HG03565 (cell line): ENCODE data around the gene OPN4.

ENCODE experiments used
- ATAC-seq: cut with Tn5 transposase; IDR thresholded peaks from one replicate; pipeline ENCODE4 v1.9.1; 2021; ENCODE audit warnings: mild to moderate bottlenecking, moderate library complexity; ENCODE audit not compliant: unreplicated experiment

OPN4 gene

DNA sequence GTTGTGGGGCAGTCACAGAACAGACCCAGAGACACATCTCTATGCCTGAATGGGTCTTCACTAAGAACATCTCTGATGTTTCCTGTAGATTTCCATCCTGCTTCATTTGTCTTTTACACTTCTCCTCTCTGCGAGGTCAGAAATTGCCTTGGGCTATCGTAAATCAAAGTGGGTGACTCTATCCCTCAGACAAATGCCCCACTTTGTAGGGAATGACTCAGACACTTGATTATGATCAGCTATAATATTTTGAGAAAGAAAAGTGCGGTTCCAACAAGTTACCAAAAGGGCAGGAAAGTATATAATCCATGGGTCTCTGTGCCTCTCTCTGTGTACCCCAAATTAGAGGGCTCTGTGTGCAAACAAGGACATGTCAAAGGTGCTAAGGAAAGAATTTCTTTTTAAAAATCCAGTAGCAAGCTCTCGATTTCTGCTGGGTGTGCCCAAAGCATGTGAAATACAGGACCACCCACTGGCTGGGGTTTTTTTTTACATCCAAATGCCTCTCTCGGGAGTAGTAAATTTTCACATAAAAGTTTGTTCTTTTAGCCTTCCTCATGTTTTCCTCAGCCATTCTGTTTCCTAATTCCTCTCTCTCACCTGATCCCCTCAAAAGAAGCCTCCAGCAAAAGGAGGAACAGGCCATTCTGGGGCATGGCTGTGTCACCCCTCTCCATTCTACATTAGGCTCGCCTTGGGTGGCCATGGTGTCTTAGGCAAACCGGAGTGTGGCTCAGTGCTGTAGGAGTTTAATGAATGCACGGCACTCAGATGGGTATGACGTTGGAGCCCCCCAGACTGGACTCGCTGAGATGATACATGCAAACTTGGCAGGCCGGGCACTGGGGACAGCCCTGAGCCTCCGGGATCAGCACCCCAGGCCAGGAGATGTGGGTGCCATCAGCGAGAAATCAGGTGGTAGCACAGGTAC is 6.3 kb upstream of the OPN4 start:
- no peak for ATAC-seq

DNA sequence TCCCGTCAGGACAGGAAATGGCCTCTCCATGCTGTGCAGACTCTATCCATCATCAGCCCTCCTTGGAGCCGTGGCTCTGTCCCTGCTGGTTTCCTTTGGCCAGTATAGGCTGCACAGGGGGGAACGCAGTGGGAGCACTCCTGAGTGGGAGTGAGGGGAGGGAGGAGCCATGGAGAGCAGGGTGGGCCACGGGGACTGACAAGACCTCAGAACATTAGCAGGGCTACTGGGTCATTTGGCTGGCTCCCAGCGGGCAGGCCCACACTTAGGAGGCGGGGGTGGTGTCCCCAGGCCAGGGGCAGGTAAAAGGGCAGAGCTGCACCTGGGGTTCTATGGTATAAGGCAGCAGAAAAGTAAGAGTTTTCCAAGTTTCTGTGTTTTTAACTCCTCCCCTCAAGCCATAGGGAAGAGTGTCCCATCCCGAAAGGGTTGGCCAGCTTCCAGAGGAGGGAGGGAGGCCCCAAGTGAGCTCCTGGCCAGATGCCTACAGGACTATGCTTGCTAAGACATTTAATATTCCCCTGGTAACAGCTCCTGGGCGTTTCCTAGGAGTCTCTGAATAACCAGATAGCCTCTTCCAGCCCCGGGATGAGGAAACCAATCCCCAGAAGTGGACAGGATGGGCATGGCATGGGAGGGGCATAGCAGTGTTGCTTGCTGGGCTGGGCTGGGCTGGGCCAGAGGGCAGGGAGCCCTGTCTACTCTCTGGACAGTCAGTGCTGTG is 5.5 kb upstream of the OPN4 start:
- ATAC-seq, result no peak

DNA sequence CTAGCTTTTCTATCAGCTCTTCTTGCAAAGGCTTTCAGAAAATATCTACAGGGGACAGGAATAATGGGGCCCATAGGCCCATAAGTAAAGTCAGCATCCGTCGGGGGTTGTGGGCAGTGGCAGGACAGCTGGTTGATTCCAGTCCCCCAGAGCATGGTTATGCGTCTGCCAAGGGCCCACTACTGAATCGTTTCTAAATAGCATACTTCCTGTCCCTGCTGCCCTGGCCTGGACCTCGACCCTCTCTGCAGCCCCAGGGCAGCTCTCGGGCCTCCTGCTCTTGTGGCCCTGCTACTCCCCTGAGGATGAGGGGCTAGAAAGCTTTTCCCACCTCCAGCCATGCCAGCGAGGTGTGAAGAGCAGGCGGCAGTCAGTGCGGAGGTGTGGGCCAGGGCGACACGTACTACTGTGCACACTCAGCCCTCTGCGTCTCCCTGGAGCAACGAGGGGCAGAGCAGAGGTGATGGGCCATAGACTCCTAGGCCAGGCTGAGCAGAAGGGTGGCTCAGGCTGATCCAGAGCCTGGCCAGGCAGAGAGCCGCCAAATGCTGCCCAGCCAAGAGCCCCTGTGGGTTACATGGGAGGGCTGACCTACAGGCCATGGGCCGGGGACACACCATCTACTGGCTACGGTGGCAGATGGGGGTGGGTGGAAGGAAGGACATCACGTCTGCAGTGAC is 4.7 kb upstream of the OPN4 start:
- ATAC-seq, result no peak

DNA sequence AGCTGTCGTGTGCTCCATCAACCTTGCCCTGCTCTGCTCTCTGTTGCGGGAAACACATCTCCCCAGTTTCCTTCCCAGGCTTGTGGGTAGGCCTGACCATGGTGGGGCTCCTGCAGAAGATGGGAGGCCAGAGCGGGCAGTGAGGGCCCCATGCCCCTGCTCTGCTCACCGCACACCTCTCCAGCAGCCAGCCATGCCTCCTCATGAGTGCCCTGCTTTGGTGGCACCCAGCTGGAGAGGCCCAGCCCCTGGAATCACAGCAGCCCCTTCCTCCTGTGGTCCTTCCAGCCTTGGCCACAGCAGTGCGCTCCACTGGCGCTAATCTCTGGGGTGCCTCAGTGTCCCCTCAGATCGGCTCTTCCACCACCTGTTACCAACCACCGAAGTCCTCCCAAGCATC is 4.2 kb upstream of the OPN4 start:
- ATAC-seq, result no peak

DNA sequence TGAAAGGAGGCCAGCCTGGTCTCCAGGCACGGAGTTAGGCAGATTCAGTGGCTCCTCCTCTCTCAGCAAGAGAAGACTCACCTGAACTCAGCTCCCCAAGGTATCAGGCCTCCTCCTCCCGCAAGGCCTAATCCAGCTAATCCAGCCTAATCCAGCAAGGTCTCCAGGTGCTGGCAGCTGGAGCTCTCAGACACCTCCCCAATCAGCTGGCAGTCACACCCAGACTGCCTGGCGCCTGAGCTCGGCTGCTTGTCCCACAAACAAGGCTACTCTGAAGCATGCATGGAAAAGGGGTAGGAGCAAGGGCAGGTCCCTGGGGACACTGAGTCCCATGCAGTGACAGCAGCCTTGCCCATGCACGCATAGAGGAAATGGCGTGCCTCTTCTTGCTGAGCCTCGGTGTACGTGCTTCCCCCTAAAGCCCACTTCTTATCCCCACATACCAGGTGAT is 3.3 kb upstream of the OPN4 start:
- ATAC-seq, result no peak

DNA sequence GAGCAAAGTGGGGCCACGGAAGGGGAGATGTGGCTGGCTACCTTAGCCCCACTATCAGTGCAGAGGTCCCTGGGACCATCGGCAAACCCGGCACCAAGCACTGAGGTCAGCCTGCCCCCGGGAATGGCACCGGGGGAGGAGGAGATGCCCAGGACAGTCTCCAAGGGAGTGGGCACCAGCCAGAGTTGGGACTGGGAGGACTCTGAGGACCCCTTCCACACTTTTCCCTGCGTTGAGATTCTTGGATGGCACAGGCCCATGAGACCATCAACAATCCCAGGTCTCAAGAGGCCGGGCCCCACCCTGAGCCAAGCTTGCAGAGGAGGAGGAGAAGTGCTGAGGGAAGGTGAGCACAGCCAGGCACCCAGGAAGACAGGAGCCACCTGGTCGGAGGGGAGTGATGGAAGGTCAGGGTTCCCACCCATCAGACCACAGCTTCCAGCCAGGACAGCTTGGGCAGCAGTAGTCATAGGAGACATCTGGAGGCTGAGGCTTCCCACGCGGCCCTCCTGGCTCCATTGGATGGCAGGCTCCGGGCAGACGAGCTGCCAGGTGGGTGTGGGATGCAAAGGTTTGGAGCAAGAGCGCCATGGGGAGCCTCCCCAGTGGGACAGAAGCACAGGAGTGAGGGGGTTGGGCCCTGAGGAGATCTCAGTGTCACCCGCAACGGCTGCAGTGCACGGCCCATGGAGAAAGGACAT is 2.6 kb upstream of the OPN4 start:
- ATAC-seq, result no peak

DNA sequence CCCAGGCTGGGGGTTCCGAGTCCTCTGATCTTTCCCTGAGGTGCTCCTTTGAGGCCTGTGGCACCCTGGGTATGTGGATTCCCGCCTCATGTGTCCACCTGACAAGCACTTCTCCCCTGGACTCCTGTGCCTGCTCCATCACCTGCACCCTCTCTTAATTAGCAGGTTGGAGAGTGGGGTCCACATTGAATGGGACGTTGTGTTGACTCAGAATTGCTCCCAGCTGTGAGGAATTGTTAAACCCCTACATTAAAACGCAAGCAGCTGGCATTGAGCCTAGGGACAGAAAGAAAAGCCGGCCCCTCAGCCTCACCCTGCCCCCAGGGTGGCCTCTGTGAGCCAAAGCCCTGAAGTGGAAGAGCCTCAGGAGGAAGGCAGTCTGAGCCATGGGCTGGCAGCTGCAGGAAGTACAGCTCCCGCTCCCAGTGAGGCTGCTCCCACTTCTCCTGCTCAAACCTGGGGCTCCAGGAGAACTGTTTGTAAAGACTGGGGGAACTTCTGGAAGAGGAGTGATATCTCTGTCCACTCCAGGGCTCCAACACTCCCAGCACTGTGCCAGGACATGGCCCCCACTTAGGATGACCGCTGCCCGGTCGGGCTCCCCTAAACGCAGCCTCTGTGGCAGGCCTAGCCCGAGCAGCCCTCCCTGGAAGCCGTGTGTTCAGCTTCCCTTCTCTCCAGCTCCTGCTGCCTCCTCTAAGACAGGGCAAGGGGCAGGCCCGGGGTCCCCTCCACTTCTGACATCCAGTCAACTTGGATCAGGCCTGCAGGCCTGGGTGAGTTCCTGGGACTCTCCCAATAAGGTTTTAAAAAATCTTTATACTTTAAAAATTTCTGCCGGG is 1.8 kb upstream of the OPN4 start:
- no peak for ATAC-seq

DNA sequence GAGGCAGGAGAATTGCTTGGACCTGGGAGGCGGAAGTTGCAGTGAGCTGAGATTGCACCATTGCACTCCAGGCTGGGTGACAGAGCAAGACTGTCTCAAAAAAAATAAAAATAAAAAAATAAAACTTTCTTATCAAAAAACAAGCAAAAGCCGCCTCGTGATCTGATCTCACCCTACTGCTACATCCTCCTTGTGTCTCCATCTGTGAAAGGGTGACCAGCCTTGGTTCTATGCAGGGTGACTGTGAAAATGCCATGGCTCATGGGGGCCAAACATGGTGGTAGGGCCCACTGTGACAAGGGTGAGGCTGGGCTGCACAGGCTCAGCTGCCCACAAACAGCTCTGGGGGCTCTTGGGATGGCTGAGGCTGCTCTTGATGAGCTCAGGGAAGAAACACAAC is 968 bp upstream of the OPN4 start:
- ATAC-seq, result no peak

DNA sequence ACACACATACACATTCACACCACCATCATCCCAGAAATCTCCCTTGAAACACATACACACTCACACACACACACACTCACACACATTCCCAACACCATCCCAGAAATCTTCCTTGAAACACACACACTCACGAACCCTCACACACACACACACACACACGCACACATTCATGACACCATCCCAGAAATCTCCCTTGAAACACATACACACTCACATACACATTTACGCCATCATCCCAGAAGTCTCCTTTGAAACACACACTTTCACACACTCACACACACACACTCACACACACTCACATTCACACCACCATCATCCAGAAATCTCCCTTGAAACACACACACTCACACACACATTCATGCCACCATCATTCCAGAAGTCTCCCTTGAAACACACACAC is 360 bp upstream of the OPN4 start:
- ATAC-seq, result no peak

DNA sequence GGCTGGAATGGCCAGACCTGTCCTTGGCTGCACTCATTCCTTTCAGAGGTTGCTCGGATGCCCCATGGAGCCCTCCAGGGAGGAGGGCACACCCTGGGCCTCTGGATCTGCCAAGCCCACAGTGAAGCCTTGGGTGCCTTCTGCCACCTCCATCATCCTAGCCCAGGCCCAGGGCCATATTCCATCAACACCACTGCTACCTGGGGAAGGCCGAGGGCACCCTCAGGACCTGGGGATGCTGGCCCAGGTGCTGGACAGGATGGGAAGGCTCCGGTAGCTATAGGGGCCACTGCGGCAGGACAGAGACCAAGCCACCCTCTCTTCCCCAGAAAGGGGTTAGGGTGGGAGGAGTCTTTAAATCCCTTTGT is 810 bp downstream of the OPN4 start:
- no peak for ATAC-seq

DNA sequence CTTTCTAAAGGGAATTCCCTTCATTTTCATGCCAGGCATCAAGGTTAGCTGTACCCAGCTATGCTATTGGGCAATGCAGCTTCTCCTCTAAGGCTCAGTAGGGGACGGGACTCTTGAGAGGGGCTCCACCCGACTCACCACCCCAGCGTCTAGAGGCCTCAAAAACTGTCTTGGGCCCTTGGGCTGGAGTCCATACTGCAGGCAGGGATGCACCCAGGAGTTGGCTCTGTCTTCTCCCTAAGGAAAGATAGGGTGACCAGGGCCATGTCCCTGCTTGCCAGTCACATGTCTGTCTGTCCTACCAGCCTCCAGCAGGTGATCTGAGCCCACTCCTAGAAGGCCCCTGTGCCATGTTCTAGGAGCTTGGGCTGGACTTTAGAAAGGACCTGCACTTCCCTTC is 1.2 kb downstream of the OPN4 start:
- no peak for ATAC-seq

DNA sequence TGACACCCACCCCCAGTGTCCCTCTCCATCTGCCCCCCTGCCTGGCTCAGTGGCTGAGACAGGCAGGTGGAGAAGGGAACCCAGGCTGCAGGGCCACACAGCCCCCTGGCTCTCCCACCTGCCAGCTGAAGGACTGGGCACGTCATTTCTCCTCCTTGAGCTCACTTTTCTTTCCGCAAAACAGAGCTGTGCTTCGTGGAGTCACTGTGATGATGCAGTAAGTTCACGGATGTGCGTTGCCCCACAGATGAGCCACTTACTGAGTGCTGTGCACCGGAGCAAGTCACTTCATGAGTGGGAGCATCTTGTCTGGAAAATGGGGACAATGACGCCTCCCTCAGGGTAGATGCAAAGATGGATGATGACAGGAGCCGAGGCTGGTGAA is 2.7 kb downstream of the OPN4 start:
- no peak for ATAC-seq

DNA sequence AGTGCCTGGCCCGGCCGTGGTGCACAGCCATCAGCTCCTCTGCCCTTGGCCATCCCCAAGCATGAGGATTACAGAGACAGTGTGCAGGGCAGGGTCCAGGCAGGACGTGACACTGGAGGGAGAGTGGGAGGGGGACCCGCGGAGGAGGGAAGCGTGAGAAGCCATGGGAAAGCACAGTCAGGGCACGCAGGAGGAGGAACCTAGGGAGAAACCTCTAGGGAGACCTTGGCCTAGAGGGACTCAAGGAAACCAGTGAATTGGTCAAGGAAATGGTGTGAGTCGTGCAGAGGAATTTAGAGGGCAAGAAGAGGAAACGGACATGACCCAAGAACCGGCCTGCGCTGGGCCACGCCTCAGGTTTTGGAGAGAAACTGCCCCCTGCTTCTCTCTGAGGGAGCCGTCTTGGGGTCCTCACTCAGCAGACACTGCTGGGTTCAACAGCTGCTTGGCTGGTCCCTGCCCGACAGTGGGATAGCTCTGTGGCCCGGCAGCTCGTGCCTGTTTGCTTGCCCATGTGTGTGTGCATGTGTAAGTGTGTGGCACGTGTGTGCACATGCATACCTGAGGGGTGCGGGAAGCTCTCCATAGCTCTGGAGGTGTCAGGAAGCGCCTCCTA is 3.2 kb downstream of the OPN4 start:
- ATAC-seq, result no peak

DNA sequence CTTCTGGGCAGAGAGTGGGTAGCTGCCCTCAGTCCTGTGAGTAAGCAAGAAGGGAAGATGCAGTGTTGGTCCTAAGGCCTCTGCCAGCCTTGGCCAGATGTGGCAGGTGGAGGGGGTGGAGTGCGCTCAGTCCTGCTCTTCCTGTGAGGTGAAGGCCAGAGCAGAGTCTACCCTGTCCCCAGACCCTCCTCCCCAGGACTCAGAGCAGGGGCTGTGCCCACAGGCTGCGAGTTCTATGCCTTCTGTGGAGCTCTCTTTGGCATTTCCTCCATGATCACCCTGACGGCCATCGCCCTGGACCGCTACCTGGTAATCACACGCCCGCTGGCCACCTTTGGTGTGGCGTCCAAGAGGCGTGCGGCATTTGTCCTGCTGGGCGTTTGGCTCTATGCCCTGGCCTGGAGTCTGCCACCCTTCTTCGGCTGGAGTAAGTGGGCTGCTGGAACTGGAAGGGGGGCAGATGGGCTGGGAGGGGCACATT is 4.0 kb downstream of the OPN4 start:
- no peak for ATAC-seq

DNA sequence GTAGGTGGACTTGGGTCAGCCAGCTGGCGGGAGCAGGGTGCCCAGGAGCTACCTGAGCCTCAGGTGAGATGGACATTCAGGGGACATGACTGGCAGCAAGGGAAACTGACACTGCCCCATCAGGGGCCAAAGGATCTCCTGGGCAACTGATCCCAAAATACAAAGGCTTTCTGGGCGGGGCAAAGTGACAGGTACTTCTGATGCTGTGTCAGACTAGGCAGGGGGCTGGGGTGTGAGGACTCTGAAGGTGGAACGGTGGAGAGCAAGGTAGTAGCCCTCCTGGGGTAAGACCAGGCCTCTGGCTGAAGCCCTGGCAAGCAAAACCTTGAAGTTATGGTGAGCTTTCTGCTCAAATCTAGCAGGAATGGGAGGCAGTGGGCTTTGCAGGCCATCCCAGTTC is 4.4 kb downstream of the OPN4 start:
- ATAC-seq, result no peak

DNA sequence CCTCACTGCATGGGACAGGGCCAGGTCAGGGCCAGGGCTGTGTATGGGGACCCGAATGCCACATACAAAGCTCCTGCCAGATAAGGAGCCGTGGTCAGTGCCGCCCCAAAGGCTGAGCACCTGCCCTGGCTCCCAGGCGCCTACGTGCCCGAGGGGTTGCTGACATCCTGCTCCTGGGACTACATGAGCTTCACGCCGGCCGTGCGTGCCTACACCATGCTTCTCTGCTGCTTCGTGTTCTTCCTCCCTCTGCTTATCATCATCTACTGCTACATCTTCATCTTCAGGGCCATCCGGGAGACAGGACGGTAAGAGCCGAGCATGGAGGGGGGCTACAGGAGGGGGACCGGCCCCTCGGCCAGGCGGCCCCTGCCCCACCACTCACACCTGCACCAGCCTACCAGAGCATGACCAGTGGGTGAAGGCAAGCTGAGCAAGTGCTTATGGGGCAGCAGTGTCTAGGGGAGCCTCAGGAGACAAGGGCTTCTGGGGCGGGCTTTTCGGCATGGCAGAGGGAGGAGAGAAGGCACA is 4.9 kb downstream of the OPN4 start:
- ATAC-seq, result no peak

DNA sequence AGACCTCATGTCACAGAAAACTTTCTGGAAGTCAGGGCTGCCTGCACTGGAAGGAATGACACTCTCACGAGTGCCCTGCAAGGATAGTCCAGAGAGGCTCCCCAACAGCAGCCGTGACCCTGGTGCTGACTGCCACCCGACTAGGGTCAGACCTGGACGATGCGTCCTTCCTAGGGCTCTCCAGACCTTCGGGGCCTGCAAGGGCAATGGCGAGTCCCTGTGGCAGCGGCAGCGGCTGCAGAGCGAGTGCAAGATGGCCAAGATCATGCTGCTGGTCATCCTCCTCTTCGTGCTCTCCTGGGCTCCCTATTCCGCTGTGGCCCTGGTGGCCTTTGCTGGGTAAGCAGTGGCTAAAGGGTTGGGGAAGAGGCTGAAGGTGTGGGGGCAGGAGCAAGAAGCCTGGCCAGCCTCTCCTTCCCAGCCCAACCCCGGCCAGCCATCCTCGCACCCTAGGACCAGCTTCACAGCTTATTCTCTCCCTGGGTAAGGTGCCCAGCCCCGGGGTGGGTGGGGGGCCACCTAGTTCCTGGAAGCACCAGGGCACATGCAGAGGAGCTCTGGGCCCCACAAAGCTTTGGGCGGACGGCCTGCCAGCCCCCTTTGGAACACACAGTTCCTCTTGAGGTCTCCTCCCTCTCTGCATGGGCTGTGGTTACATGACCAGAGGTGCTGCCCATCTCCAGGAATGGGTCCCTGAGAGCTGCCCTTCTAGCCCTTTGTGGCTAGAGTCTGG is 5.5 kb downstream of the OPN4 start:
- no peak for ATAC-seq

DNA sequence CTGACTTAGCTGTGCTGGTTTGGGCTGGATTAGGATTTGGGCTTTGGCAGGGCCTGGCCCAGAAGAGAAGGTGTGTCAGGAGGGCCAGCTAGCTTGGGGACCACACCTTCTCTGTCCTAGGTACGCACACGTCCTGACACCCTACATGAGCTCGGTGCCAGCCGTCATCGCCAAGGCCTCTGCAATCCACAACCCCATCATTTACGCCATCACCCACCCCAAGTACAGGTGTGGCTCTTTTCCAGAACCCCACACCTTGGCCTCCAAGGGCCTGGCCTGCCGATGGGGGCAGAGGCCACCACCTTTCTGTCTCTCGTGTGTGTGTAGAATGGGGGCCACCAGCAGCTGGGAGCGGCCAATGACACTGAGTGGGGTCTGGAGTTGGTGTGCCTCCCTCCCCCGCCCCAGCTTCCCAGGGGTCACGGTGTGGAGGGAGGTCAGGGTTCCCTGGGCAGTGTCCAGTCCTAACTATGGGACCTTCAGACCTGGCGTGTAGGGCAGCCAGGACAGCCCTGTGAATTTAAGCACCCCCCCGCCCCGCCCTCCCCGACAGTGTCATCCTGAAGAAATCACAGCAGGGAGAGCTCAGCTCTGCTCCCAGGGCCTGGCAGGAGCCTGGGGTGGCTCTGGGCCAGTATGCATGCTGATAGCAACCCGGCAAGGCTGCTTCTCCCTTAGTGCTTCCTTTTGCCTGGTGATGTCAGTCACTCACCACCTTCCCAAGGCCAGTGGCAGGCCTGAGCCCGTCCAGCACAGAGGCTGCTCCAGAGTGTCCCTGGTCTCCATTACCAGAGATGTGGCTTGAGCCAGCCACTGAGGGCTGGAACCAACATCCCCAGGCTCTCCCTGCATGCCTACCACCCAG is 7.0 kb downstream of the OPN4 start:
- no peak for ATAC-seq
